Retinal pigment epithelial cell (primary cell): ENCODE measurements around the gene EXT2.

Source experiments
- DNase-seq: peaks from one replicate; pipeline ENCODE4 v3.0.0-alpha.2; 2010; ENCODE audit warnings: low read depth
- H3K4me3 ChIP-seq: 2 replicates; pipeline ENCODE4 v1.5.1; 2011; ENCODE audit warnings: mild to moderate bottlenecking, low read length, control low read depth, moderate library complexity
- TF ChIP-seq, protein P1 (sequence below): conservative IDR thresholded peaks from 2 replicates; pipeline ENCODE4 v1.5.1; 2011; ENCODE audit warnings: low read depth, low read length, control low read depth, inconsistent platforms

Gene EXT2

GRCh38 chr11:44147751-44148150 is 52.3 kb downstream of the EXT2 start:
- TF ChIP-seq, protein P1, sequence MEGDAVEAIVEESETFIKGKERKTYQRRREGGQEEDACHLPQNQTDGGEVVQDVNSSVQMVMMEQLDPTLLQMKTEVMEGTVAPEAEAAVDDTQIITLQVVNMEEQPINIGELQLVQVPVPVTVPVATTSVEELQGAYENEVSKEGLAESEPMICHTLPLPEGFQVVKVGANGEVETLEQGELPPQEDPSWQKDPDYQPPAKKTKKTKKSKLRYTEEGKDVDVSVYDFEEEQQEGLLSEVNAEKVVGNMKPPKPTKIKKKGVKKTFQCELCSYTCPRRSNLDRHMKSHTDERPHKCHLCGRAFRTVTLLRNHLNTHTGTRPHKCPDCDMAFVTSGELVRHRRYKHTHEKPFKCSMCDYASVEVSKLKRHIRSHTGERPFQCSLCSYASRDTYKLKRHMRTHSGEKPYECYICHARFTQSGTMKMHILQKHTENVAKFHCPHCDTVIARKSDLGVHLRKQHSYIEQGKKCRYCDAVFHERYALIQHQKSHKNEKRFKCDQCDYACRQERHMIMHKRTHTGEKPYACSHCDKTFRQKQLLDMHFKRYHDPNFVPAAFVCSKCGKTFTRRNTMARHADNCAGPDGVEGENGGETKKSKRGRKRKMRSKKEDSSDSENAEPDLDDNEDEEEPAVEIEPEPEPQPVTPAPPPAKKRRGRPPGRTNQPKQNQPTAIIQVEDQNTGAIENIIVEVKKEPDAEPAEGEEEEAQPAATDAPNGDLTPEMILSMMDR, result no peak
- DNase-seq, result no peak
- H3K4me3 ChIP-seq, result no peak overlapping the region

DNA sequence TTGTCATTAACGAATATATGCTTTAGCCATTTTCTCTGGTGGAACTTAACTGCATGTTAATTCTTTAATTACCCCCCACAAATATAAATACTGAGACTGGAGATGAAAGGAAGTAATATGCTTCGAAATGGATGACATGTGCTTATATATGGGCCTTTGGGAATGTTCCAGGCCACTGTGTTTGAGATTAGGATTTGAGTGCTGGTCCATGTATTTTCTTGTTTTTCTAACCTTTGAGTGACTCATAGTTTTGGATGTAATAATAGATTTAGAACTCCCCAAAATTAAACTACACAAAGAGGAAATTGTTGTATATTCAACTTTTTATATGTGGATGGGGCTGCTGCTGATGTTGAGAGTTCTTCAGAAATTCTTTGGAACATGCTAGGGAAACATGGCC is 54.2 kb downstream of the EXT2 start:
- H3K4me3 ChIP-seq, result no peak overlapping the region
- no peak for DNase-seq
- TF ChIP-seq, protein P1, result no peak

DNA sequence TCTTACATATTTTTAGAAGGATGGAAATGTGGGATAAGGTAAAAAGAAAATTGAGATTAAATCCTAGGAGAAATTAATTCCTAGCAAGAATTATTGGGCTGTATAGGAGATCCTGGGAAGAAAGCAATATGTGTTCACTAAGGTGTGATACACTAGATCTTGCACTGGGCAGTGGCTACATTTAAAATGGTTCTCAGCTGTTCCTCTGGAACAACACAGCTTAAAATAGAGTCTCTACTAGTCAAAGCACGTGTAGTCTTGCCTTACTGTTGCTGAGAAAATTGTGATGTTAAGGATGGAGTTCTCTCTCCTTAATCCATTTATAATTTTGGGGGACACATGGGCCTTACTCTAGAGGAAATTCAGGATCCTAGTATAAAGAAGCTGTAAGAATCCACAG is 54.9 kb downstream of the EXT2 start:
- H3K4me3 ChIP-seq, result no peak overlapping the region
- TF ChIP-seq, protein P1, result no peak
- DNase-seq, result no peak

- H3K4me3 ChIP-seq, result no peak overlapping the region
- DNase-seq, result no peak
- TF ChIP-seq, protein P1, result no peak
Observed at GRCh38 chr11:44157019-44157418, 61.5 kb downstream of the EXT2 start.

DNA sequence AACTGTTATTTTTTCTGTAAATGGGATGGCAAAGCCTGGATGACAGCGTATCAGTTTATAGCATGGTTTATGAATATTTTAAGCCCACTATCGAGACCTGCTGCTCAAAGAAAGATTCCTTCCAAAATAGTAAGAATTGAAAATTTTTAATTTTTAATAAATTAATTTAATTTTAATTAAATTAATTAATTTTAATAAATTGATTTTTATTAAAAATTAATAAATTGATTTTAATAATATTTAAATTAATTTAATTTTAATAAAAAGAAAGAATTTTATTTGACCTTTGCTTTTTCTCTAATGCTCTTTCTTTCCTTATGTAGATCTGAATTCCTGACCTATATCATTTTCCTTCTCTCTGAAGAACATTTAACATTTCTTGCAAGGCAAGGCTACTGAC is 62.9 kb downstream of the EXT2 start:
- TF ChIP-seq, protein P1, result no peak
- H3K4me3 ChIP-seq, result no peak overlapping the region
- no peak for DNase-seq

- TF ChIP-seq, protein P1, result no peak
- DNase-seq, result no peak
- H3K4me3 ChIP-seq, result no peak overlapping the region
Observed at GRCh38 chr11:44159848-44160721, 64.6 kb downstream of the EXT2 start.

DNA sequence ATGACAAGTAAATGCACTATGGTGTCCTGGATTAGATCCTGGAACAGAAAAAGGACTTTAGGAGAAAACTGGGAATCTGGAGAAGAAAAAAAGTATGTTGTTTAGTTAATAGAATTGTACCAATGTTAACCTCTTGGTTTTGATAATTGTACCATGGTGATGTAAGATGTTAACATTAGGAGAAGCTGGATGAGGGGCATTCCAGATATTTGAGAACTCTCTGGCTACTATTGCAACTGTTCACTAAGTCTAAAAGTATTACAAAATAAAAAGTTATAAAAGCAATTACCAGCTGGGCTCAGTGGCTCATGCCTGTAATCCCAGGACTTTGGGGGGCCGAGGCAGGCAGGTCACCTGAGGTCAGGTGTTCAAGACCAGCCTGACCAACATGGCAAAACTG is 66.5 kb downstream of the EXT2 start:
- no peak for DNase-seq
- no peak overlapping the region for H3K4me3 ChIP-seq
- TF ChIP-seq, protein P1, result no peak
